ENCODE data around the gene SYNDIG1.

DNA sequence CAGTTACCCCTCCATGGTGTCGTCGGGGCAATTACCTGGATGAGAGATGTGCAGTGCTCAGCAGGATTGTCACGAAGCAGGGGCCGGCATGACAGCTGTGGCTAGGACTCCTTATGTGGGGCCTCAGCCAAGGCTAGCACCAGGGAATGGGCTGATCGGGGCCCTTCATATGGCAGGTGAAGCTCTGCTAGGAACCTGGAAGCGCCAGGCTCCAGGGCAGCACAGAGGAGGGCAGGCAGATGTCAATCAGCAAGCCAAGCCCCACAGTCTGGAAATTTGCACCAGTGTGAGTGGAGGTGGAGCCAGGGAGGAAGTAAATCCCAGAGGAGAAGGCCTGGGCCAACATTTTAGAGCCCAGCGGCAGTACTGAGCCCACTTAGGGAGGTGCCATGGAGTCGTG lies 21.2 kb downstream of the SYNDIG1 start:
- TF ChIP-seq, protein P1, sequence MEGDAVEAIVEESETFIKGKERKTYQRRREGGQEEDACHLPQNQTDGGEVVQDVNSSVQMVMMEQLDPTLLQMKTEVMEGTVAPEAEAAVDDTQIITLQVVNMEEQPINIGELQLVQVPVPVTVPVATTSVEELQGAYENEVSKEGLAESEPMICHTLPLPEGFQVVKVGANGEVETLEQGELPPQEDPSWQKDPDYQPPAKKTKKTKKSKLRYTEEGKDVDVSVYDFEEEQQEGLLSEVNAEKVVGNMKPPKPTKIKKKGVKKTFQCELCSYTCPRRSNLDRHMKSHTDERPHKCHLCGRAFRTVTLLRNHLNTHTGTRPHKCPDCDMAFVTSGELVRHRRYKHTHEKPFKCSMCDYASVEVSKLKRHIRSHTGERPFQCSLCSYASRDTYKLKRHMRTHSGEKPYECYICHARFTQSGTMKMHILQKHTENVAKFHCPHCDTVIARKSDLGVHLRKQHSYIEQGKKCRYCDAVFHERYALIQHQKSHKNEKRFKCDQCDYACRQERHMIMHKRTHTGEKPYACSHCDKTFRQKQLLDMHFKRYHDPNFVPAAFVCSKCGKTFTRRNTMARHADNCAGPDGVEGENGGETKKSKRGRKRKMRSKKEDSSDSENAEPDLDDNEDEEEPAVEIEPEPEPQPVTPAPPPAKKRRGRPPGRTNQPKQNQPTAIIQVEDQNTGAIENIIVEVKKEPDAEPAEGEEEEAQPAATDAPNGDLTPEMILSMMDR (IDR thresholded peaks at IDR 0.05) = no peak
- TF ChIP-seq POLR2A (IDR thresholded peaks at IDR 0.05) = no peak

Data from lower leg skin (tissue), 3 donors.